ENCODE results near the gene SPSB2.

SPSB2 gene

DNA sequence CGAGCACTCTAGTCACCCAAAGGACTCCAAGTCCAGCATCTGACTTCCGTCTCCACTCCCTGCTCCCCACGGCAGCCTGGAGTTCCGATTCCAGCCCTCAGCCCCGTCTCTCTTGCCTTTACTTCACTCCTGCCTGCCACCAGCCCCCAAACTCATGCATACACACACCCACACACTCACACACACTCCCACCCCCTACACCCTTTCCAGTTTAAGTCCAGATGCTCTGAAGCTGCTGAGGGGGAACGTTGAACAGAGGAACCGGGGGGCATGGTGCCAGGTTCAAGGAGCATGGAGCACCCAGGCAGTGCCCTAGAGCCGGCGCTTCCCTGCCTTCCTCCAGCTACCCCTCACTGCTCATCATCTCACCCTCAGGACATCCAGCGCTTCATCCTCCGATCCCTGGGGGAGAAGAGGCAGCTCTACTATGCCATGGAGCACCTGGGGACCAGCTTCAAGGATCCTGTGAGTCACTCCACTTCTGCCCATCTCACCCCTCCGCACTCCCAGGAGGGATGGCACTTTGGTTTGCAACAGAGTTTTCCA is 41.6 kb downstream of the SPSB2 start:
- TF ChIP-seq CTCF (IDR thresholded peaks at IDR 0.05; ENCODE audit: low read depth, low read length, missing control alignments), result no peak
- no peak overlapping the region for H3K4me3 ChIP-seq (ENCODE audit: low read depth, low read length)
- no peak for DNase-seq (ENCODE audit: low read depth)

GRCh38 chr12:6830999-6831398 is 42.1 kb downstream of the SPSB2 start:
- TF ChIP-seq CTCF (IDR thresholded peaks at IDR 0.05; ENCODE audit: low read depth, low read length, missing control alignments), result no peak
- no peak overlapping the region for H3K4me3 ChIP-seq (ENCODE audit: low read depth, low read length)
- DNase-seq (ENCODE audit: low read depth), result no peak

DNA sequence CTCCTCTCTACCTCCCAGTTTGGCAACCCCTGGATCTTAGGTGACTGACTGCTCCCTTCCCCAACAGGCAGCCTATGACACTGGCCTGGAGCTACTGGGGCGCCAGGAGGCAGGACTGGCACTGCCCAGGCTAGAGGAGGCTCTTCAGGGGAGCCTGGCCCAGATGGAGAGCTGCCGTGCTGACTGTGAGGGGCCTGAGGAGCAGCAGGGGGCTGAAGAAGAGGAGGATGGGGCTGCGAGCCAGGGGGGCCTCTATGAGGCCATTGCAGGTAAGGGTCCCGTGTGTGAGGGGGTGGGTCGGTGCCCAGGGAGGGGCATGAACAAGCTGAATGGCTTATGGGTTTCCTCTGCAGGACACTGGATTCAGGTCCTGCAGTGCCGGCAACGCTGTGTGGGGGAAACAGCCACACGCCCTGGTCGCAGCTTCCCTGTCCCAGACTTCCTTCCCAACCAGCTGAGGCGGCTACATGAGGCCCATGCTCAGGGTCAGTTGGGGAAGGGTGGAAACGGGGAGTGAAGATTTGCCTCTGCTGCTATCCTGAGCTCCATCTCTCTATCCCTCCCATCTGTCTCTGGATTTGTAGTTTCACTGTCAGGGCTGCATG is 42.7 kb downstream of the SPSB2 start:
- TF ChIP-seq CTCF (IDR thresholded peaks at IDR 0.05; ENCODE audit: low read depth, low read length, missing control alignments), result no peak
- no peak for DNase-seq (ENCODE audit: low read depth)
- H3K4me3 ChIP-seq (ENCODE audit: low read depth, low read length), result no peak overlapping the region

- H3K4me3 ChIP-seq (ENCODE audit: low read depth, low read length), result 0 out of 2 replicates have a peak overlapping the region, but pooled peaks have one; percentile 38
- no peak for DNase-seq (ENCODE audit: low read depth)
- peak; percentile 13 for TF ChIP-seq CTCF (IDR thresholded peaks at IDR 0.05; ENCODE audit: low read depth, low read length, missing control alignments)
Observed at GRCh38 chr12:6829536-6830220, 43.4 kb downstream of the SPSB2 start.

GRCh38 chr12:6828781-6829535 is 44.1 kb downstream of the SPSB2 start:
- H3K4me3 ChIP-seq (ENCODE audit: low read depth, low read length), result peak overlapping the region; percentile 38
- DNase-seq (ENCODE audit: low read depth), result no peak
- TF ChIP-seq CTCF (IDR thresholded peaks at IDR 0.05; ENCODE audit: low read depth, low read length, missing control alignments), result no peak

DNA sequence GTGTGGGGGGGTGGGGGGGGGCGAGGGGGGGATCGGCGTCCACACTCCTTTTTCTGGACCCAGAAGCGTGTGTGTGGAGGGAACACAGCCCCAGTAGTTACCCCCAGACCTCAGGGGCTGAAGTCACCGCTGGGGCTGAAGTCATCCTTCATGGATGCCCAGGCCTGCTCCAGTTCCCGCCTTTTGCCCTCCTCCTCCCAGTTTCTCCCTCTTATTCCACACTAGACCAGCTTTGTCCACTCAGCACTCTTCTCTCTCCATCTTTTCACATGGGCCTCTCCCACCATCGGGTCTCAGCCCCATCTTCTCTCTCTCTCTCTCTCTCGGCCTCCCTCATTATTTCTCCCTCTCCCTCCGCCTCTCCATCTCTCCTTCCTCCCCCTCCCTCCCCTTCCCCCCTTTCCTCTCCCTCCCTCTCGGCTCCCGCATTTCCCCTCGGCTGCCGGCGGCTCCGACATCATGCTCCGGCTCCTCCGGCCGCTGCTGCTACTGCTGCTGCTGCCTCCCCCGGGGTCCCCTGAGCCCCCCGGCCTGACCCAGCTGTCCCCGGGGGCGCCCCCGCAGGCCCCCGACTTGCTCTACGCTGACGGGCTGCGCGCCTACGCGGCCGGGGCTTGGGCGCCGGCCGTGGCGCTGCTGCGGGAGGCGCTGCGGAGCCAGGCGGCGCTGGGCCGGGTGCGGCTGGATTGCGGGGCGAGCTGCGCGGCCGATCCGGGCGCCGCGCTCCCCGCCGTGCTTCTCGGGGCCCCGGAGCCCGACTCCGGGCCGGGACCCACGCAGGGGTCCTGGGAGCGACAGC is 44.9 kb downstream of the SPSB2 start, which contains the start of gene P3H3:
Gene P3H3, plus strand, starts transcription at position 426 of the 799 bp plus-strand sequence. Its CDS starts 34 bp downstream, at position 460.
- DNase-seq (ENCODE audit: low read depth), result no peak
- H3K4me3 ChIP-seq (ENCODE audit: low read depth, low read length), result peak within 1 kb of the TSS; percentile 38
- TF ChIP-seq CTCF (IDR thresholded peaks at IDR 0.05; ENCODE audit: low read depth, low read length, missing control alignments), result no peak
